Osteoblast (primary cell): ENCODE measurements around the gene PTMS. TPM values are rescaled to one million over a fixed set of nuclear protein-coding genes. Genes with fewer than 3 reads are reported as not detected.

Experiments used
- DNase-seq: peaks from one replicate; pipeline ENCODE4 v3.0.0; 2011; ENCODE audit warnings: low spot score, mixed read lengths; ENCODE audit not compliant: insufficient read length; ENCODE audit errors: missing footprints
- H2AFZ ChIP-seq: 2 replicates; pipeline ENCODE4 v1.6.0; 2011; ENCODE audit warnings: mild to moderate bottlenecking, low read length
- H3K27ac ChIP-seq: 2 replicates; pipeline ENCODE4 v1.5.1; 2011; ENCODE audit warnings: mild to moderate bottlenecking, low read depth, low read length, moderate library complexity
- H3K27me3 ChIP-seq: 2 replicates; pipeline ENCODE4 v1.6.0; 2012; ENCODE audit warnings: mild to moderate bottlenecking, control low read depth, inconsistent platforms, low read length, moderate library complexity; ENCODE audit not compliant: insufficient read depth
- H3K36me3 ChIP-seq: 2 replicates; pipeline ENCODE4 v1.5.1; 2011; ENCODE audit warnings: mild to moderate bottlenecking, low read length, control low read depth, moderate library complexity; ENCODE audit not compliant: insufficient read depth
- H3K4me1 ChIP-seq: 2 replicates; pipeline ENCODE4 v1.5.1; 2011; ENCODE audit warnings: mild to moderate bottlenecking, low read length, control low read depth, moderate library complexity; ENCODE audit not compliant: insufficient read depth
- H3K4me2 ChIP-seq: 2 replicates; pipeline ENCODE4 v1.6.0; 2011; ENCODE audit warnings: mild to moderate bottlenecking, low read length; ENCODE audit not compliant: insufficient read depth
- H3K4me3 ChIP-seq: fragments of 200-600 bp; sonication (generic); 3 replicates; pipeline ENCODE4 v1.5.1; 2012; ENCODE audit warnings: mild to moderate bottlenecking, low read length, inconsistent platforms; ENCODE audit not compliant: insufficient read depth
- H3K79me2 ChIP-seq: 2 replicates; pipeline ENCODE4 v1.6.0; 2012; ENCODE audit warnings: mild to moderate bottlenecking, low read length, control low read depth, inconsistent platforms; ENCODE audit not compliant: insufficient read depth
- H3K9me3 ChIP-seq: 2 replicates; pipeline ENCODE4 v1.5.1; 2011; ENCODE audit warnings: low read depth, low read length, control low read depth
- H4K20me1 ChIP-seq: 2 replicates; pipeline ENCODE4 v1.6.0; 2012; ENCODE audit warnings: mild to moderate bottlenecking, low read length, control low read depth; ENCODE audit not compliant: insufficient read depth
- CTCF ChIP-seq: IDR thresholded peaks from 2 replicates; pipeline ENCODE4 v1.5.1; 2011; ENCODE audit warnings: mild to moderate bottlenecking, low read depth, low read length, moderate library complexity; ENCODE audit errors: extremely low read depth
- total RNA-seq: library from RNA; depleted of rRNA; stranded (reverse); fragments of >200 nt; gene quantifications from 2 replicates; pipeline ENCODE4 v1.2.3, GENCODE V29; 2012

The PTMS gene
- total RNA-seq, 1 donor: 72.7 TPM

GRCh38 chr12:6795088-6795487 lies 28.9 kb downstream of the PTMS start:
- Histone ChIP-seq H3K79me2 (no peaks in the 10 kb centered on the region), H3K27me3 (peaks cover 6% of the 10 kb centered on the region), H3K36me3 (no peaks in the 10 kb centered on the region), H3K27ac (no peak overlapping the region), H2AFZ (no peak overlapping the region), H3K9me3 (no peaks in the 10 kb centered on the region), H3K4me2 (no peak overlapping the region), H3K4me1 (peaks cover 10% of the 10 kb centered on the region), H3K4me3 (no peak overlapping the region), H4K20me1 (no peaks in the 10 kb centered on the region)
- TF ChIP-seq CTCF: no peak
- DNase-seq: no peak

DNA sequence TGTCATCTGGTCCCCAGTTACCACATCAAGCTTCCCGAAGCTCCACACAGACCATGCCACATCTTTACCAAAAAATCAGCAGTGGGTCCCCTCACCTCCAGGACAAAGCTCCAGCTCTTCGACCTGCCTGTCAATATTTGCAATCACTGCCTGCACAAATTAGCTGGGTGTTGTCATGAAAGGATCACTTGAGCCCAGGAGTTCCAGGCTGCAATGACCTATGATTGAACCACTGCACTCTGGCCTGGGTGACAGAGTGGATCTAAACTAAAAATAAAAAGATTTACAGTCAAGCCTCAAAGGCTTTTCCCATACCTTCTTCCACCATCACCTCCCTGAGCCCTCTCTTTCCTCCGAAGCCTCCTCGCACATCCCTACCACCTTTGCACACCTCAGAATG lies 30.4 kb downstream of the PTMS start:
- H3K4me2 ChIP-seq: no peak overlapping the region
- H3K27ac ChIP-seq: no peak overlapping the region
- no peaks in the 10 kb centered on the region for H3K79me2 ChIP-seq
- peaks cover 6% of the 10 kb centered on the region for H3K27me3 ChIP-seq
- H3K36me3 ChIP-seq: no peaks in the 10 kb centered on the region
- no peak for DNase-seq
- TF ChIP-seq CTCF: no peak
- peaks cover 10% of the 10 kb centered on the region for H3K4me1 ChIP-seq
- no peak overlapping the region for H2AFZ ChIP-seq
- no peaks in the 10 kb centered on the region for H3K9me3 ChIP-seq
- H4K20me1 ChIP-seq: no peaks in the 10 kb centered on the region
- no peak overlapping the region for H3K4me3 ChIP-seq

GRCh38 chr12:6799147-6799546 lies 33.0 kb downstream of the PTMS start:
- H3K4me2 ChIP-seq: no peak overlapping the region
- no peak overlapping the region for H2AFZ ChIP-seq
- no peak for TF ChIP-seq CTCF
- H3K79me2 ChIP-seq: no peaks in the 10 kb centered on the region
- H3K4me1 ChIP-seq: no peaks in the 10 kb centered on the region
- DNase-seq: no peak
- H3K4me3 ChIP-seq: no peak overlapping the region
- no peak overlapping the region for H3K27ac ChIP-seq
- no peaks in the 10 kb centered on the region for H4K20me1 ChIP-seq
- no peaks in the 10 kb centered on the region for H3K9me3 ChIP-seq
- H3K27me3 ChIP-seq: no peaks in the 10 kb centered on the region
- no peaks in the 10 kb centered on the region for H3K36me3 ChIP-seq

DNA sequence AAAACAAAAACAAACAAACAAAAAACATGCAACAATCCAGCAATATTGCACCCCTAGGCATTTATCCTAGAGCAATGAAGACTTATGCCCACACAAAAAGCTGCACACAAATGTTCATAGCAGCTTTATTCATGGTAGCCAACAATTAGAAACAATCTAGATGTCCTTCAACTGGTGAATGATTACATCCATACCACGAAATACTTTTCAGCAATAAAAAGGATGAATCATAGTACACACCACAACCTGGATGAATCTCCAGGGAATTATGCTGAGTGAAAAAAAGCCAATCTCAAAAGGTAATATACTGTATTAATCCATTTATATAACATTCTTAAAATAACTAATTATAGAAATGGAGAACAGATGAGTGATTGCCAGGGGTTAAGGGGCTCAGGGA lies 41.0 kb downstream of the PTMS start:
- Histone ChIP-seq H3K4me2 (no peak overlapping the region), H3K4me1 (no peaks in the 10 kb centered on the region), H3K27me3 (no peaks in the 10 kb centered on the region), H4K20me1 (no peaks in the 10 kb centered on the region), H3K79me2 (no peaks in the 10 kb centered on the region), H3K36me3 (no peaks in the 10 kb centered on the region), H3K4me3 (no peak overlapping the region), H2AFZ (no peak overlapping the region), H3K27ac (no peak overlapping the region), H3K9me3 (no peaks in the 10 kb centered on the region)
- TF ChIP-seq CTCF: no peak
- no peak for DNase-seq
